HG02759 (cell line): ENCODE measurements around the gene GSTK1.
"Not testable (repeated sequence)": the region's sequence is repeated elsewhere in the genome, so short reads cannot be mapped to it uniquely, and the experiment has no call there.

Experiments
- ATAC-seq: cut with Tn5 transposase; IDR thresholded peaks from one replicate; pipeline ENCODE4 v1.9.1; 2021; ENCODE audit warnings: mild to moderate bottlenecking, moderate library complexity; ENCODE audit not compliant: unreplicated experiment

GSTK1 gene

GRCh38 chr7:143265017-143265693 lies 1.9 kb downstream of the GSTK1 start:
- ATAC-seq = no peak

- ATAC-seq = no peak
Measured at GRCh38 chr7:143269251-143269650, 6.0 kb downstream of the GSTK1 start.

GRCh38 chr7:143271240-143271639 lies 8.0 kb downstream of the GSTK1 start:
- no peak for ATAC-seq

GRCh38 chr7:143272871-143273270 lies 9.6 kb downstream of the GSTK1 start:
- no peak for ATAC-seq

GRCh38 chr7:143279186-143280098 lies 16.2 kb downstream of the GSTK1 start:
- ATAC-seq = no peak

GRCh38 chr7:143280160-143280559 lies 16.9 kb downstream of the GSTK1 start:
- no peak for ATAC-seq

GRCh38 chr7:143280566-143280965 lies 17.3 kb downstream of the GSTK1 start:
- ATAC-seq = no peak

GRCh38 chr7:143281529-143281928 lies 18.3 kb downstream of the GSTK1 start:
- no peak for ATAC-seq

- ATAC-seq = no peak
Measured at GRCh38 chr7:143282124-143282523, 18.9 kb downstream of the GSTK1 start.

GRCh38 chr7:143283381-143283780 lies 20.1 kb downstream of the GSTK1 start:
- no peak for ATAC-seq

- no peak for ATAC-seq
Measured at GRCh38 chr7:143284591-143285469, 21.6 kb downstream of the GSTK1 start, which contains the start of gene TMEM139. TMEM139 (plus strand) TSS chr7:143284958; CDS start chr7:143285958, 1,000 bp downstream.

- ATAC-seq = no peak
Measured at GRCh38 chr7:143285470-143285778, 22.2 kb downstream of the GSTK1 start.

GRCh38 chr7:143285806-143286521 lies 22.7 kb downstream of the GSTK1 start:
- ATAC-seq = no peak

GRCh38 chr7:143286522-143286890 lies 23.3 kb downstream of the GSTK1 start:
- ATAC-seq = no peak

- no peak for ATAC-seq
Measured at GRCh38 chr7:143287339-143287934, 24.2 kb downstream of the GSTK1 start.

- peak; percentile 93 for ATAC-seq
Measured at GRCh38 chr7:143287935-143288826, 24.9 kb downstream of the GSTK1 start, which contains the start of gene CASP2. CASP2 (plus strand) TSS chr7:143288351; CDS start chr7:143288456, 105 bp downstream.

GRCh38 chr7:143288836-143289235 lies 25.6 kb downstream of the GSTK1 start:
- ATAC-seq = no peak

- no peak for ATAC-seq
Measured at GRCh38 chr7:143289421-143289820, 26.2 kb downstream of the GSTK1 start.

- ATAC-seq = not testable (repeated sequence)
Measured at GRCh38 chr7:143289888-143290287, 26.6 kb downstream of the GSTK1 start.
